Left renal cortex interstitium (tissue), 4 donors: ENCODE data around the gene OAF. TPM values are rescaled to one million over a fixed set of nuclear protein-coding genes. Genes with fewer than 3 reads are reported as not detected.

Experiments
- DNase-seq, 4 donors: peaks; one replicate each; pipeline ENCODE4 v3.0.0-alpha.2; 2013; ENCODE audit warnings: low read depth in 4 of 4, low spot score in 2 of 4, missing footprints in 1 of 4
- polyA plus RNA-seq, 4 donors: library from polyadenylated mRNA; unstranded; fragments of 120-200 nt; gene quantifications; one replicate each; pipeline ENCODE4 v1.2.1, GENCODE V29; 2013; ENCODE audit not compliant: insufficient read length in 4 of 4

OAF gene
- polyA plus RNA-seq, 4 donors, result 36.4 to 54.2 (median 44.7) TPM

DNA sequence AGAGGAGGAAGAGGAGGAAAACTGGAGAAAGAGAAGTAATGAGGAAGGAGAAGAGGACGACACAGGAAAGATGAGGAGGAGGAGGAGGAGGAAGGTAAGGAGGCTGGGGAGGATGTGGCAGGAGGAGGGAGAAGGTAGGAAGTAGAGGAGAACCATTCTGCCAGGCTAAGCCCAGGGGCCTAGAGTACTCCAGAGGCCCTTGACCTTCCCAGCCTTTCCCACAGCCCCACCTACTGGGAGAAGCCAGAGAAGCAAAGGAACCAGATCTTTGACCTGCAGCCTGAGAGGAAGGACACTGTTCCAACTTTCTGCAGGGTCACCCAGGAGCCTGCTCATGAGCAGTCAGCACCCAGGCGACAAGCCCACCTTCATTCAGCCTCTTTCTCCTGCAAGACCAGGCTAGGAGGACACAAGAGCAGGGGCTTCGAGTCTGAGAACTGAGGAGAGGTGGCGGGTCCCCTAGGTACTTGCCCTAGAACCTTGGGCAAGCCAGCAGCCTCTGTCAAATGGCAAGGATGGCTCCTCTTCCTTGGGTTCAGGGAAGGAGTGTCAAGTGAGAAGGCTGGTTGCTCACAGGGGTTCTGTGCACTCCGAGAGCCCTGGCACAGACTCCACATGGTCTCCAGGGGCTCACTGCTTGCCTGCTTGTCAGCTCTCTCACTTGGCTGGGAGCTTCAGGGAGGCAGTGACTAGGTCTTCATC is 27.9 kb upstream of the OAF start:
- DNase-seq, result no peak

DNA sequence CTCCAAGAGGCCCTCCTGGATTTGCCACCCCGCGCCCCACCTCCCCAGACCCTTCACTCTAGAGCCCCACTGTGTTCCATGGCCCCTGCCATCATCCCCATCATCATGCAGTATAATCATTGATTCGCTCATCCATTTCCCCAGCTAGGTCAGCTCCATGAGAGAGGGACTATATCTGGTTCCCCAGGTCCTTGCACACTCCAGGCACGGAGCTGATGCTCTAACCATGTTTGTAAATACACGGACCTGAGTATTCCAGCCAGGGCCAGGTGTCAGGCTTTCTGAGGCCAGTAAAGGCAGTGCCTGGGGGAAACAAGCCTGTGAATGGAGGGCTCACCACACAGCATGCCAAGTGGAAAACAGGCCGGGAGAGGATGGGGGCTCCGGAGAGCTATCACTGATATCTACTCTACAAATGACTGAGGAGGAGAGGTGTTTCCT is 27.1 kb upstream of the OAF start:
- no peak for DNase-seq

DNA sequence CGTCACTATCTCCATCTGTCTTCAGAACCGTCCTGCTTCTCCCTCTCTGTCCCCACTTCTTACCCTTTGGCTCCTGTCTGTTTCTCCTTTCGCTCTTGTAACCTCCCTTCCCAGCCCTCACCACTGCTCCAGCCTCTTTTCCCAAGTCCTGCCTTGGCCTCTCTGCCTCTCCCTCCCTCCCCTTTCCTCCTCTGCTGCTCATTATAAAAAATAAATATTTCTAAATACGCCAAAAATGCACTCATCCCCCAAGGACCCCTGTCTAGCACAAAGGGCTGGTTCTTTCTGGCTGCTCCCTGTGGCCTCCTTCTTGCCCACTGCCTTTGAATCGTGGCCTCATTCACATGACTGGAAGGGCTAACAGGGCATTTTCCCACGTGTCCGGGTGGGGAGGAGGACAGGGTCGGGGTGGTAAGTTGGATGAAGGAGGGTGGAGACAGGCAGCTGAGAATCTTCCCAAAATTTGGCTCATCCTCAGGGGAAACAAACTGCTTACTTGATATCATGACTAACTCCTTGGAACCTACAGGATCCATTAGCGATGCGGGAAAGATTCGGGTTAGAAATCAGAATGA is 26.4 kb upstream of the OAF start:
- DNase-seq, result no peak

DNA sequence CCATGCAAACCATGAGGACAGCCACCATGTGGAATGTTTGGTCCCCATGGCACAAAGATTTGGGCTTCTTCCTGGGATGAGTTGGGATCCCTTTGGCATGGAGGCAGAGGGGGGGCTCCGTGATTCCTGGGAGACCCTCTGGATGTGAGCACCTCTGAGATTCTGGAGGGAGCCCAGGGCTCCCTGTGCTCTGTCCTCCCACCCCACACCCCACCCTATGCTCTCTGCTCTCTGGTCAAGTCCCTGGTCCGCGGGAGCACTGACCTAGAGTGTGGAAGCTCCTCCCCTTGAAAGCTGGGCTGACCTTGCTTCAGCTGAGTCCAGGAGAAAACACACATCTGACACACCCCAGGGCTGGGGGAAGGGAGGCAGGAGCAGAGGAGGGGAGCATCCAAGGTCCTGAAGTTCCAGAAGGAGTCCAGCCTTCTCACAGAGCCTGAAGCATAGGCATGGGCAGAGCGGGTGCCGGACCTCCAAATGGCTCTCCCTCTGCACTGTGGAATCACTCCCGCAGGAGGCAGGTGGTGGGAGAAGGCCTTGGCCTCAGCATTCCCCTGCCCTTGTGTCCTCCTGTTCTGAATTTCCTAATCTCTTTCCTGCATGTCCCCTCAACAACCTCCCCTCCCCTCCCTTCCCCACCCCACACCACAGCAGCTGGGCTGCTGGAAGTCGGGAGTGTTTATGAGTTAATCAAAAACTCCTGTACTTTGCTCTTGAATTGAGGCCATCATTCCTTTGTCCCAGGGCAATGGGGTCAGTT is 25.7 kb upstream of the OAF start:
- DNase-seq, result no peak

DNA sequence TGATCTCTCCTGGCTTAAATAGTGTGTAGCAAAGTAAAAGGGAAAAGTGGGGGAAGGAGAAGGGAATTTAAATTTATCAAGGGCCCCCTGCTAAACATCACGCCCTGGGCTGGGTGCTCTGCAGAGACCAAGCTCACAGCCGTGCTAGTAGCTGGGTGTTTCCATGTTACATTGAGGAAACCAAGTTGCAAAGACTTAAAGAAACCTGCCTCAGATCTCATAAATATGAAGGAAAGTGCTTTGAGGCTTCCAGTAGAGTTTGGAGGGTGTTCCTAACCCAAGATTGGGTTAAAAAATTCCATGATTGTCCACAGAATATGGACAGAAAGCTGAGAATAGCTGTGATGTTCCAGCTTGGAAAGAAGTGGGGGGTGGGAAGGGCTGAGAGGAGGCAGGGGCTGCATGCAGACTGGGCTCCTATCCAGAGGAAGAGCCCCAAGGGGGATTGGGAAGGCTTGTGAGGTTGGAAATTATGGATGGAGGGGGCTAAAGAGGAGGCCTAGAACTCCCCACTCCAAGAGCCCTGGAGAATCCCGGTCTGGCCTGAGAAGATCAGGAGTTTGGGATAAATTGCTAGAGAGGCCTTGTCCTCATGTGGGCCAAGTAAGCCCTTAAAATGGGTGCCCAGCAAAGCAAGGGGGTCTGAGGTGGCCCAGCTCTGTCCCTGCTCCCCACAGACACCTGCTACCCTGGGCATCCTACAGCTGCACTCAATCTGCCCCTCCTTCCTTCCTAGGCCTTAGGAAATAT is 25.0 kb upstream of the OAF start:
- no peak for DNase-seq

DNA sequence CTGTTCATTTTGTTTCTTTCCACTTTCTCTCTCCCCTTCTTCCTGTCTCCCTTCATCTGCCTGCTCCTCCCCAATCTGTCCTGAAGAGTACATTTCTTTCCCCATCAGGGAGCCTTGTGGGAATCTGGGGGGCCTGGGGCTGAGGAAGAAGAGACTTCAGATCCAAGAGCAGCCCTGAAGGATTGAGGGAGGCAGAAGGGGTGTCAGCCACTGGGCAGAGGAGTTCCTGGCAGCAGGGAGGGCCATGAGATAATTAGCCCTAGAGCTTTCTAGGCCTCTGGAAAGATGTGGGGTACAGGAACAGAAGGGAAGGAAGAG is 24.4 kb upstream of the OAF start:
- DNase-seq, result no peak

DNA sequence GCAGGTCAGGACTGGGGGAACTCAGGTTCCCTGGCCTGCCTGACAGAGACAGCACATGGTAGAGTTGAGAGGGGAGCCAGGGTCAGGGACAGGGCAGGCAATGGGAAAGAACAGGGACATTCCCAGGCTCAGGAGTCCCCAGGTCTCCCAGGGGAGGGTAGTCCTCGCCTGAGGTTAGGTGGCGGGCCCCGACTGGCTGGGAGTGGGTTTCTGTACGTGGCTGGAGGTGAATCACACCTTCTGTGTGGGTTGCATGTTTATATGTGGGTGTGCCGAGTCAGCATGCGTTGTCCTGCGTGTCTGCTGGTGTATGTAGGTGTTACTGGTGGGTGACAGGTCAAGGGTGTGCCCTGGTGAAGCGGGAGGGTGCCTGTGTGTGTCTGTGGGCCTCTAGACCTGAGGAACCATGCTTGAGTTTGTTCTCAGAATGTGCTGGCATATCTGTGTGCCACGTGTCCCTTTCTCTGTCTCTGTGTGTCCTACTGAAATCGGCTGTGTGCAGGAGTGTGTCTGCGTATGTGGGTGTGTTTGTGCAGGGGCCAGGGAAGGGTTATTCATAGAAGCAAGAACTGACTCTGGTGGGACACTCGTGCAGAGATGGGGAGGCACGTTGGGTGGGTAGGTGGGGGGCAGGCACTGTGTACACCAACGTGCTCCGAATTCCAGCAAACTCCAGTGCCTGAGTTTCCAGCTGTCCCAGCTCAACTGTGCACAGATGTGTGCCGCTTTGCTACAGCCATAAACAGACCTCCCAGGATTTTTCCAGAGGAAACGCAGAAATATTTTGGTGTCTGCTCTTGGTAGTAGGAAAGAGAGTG is 23.8 kb upstream of the OAF start:
- no peak for DNase-seq

DNA sequence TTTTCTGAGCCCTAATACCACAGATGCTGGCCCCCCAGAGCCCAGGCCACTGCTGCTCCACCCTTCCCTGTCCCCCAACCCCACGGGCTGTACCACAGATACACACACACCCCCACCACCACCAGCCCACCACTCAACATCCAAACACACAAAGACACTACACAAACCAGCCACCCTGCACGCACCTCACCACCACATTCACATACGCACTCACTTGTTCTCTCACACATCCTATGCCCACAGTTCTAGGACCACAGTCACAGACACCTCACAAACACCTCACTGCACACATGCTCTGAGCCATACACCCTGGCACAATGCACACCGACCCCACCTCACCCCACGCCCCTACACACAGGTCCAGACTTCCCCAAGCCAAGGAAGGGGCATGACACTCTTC is 22.5 kb upstream of the OAF start:
- DNase-seq, result no peak

DNA sequence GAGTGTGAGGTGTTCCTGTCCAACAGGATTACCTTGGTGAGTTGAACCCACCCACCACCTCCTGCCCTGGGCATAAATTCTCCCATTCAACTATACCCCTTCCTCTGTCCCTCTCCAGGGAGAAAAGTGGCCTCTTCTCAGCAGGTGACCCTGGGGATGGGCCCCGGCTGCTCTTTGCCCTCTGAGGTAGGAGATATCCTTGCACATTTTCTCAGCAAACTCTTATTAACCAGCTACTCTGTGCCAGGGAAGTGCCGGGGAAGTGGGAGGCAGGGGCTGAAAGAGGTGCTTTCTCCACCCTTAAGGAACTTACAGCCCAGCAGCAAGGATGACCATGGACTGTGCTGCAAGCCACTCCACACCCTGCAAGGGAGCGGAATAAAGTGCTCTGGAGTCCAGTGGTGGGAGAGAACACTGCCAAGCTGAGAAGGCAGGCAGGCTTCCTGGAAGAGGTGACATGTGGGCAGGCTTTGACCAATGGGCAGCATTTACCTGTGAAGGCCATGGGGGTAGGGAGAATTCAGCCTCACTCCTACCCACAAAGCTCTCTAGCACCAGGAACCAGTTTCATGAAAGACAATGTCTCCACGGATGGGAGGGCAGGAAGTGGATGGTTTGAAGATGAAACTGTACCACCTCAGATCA is 21.9 kb upstream of the OAF start:
- DNase-seq, result no peak

DNA sequence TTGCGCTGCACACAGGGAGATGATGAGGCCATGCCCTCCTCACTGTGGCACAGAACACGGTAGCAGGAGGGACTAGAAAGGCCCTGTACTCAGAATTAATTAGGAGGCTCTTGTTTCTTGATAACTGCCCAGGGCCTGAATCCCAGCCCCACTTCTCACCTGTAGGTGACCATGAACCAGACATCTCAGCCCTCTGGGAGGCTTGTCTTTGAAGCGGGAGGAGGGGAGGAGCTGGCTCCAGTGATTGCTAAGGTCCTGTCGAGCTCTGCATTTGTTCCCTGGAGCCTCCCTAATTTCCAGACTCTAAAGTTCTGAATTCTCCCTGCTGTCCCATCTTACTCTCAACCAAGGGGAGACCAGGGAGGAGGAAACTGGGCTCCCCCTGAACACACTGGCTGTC is 19.8 kb upstream of the OAF start:
- DNase-seq, result no peak

DNA sequence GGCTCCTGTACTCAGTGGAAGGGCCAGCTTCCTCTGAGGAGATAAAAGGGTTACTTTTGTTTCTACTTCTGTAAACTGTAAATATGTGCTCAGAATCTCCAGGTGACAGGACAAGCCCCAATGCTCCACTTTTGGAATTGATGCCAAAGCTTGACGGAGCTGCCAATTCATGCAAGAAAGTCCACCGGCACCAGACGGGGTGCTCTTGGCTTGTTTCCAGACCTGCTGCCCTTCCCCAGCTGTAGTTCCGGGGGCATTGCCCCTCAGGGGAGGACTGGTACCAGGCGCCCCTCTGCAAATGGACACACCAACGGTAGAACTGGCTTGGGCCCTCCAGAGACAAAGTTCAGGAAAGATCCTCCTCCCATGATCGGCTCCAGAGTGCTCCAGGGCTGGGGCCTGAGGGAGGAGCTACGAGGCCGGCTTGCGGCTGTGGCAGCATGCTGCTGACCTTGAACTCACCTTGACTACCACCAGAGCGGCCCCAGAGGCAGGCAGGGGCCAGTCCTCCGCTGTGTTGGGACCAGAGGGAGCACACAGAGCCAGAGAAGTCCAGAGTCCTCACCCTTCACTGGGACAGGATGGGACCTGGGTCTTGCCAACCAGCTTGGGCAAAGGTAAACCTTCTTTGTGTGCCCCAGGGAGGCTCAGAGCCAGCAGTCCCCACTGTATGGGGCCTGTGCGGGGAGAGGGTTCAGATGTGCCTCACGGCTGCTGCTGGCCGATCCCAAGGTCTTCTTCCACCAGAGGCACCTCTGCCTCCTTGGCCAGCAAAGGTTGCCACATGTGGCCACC is 17.8 kb upstream of the OAF start:
- DNase-seq, result no peak

DNA sequence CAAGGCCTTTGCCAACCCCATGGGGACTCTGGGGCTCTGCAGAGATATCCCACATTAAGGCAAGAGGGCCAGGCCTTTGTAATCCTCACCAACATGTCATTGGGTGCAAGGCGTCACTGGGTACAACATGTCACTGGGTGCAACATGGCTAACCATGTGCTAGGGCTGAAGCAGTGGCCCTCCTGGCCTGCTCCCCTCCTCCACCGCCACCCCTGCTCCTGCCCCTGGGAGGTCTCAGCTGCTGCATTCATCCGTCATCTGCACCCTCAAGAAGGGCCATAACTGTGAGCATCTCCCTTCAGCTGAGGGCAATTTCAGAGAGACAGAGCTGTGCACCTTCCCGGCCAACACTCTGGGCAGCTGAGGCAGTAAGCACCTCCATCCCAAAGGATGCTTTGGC is 16.7 kb upstream of the OAF start:
- no peak for DNase-seq

DNA sequence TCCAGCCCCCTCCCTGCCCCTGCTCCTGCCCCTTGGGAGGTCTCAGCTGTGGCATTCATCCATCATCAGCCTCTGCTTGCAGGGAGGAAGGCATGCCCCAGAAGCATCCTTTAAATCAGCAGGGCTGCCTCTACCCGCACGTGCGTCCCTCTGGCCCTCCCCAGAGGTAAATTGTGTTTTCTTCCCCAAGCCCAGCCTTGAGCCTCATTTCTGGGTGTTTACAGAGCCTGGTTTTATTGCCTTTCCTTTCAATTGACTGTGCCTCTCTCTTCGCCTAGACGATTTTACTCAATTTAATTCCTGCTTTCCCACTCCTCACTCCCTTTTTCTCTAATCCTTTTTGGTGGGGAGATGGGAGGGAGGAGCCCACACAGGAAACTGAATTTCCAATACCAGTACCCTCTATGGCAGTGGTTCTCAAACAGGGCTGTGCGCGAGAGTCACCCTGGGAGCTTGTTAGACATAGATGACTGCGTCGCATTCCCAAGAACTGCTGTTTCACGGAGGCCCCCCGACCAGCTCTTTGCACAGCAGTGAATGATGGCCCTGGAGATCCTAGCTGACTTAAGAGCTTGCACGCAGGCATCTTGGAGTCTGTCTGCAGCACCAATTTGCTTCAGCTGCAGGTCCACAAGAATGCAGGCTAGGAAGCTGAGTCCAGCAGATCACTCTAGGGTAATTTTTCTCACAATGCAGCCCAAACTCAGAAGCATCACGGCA is 15.1 kb upstream of the OAF start:
- no peak for DNase-seq

DNA sequence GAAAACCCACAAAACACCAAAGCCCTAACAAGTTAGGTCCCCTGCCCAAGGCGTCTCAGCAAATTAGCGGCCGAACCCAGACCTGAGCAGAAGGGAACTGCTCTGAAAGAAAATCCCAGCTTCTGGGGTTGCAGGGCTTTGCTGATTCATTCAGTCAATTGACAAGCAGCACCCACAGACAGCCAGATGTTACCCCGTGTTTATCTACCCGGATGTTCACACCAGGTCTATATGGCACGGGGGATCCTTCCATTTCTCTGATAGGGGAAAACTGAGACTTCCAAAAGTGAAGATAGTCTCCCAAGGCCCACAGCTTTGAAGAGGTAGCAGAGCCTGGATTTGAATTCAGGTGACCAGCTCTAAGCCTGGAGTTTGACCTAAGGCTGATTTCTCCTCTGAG is 14.0 kb upstream of the OAF start:
- no peak for DNase-seq

DNA sequence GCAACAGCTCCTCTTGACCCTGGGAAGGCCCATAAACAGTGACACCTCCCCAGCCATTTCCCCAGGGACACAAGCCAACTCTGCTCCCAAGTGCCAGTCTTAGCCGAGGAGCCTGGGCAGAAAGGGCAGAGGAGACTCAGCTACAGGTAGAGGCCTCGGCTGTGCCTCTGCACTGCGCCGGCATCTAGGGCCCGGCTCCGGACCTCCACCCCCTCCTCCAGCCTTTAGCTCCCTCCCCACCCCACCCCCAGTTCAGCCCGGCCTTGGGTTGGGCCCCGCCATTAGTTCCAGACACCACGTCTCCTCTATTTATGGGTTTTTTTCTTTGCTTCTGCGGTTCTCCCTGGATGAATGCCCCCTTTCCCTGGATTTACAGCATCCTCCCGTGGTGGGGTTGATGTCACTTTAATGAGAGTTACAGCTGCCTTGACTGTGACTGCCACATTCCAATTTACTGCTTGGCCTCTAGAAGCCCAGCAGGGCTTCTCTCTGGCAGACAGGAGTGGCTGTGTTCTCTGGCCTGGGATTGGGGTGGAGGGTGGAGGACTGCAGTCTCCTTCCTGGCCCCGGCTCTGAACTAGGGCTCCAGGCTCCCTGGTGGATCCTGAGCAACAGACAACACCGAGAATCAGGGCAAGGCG is 13.5 kb upstream of the OAF start:
- peak in 3 of 4 donors; percentile 75 to 84 (median 84) for DNase-seq

DNA sequence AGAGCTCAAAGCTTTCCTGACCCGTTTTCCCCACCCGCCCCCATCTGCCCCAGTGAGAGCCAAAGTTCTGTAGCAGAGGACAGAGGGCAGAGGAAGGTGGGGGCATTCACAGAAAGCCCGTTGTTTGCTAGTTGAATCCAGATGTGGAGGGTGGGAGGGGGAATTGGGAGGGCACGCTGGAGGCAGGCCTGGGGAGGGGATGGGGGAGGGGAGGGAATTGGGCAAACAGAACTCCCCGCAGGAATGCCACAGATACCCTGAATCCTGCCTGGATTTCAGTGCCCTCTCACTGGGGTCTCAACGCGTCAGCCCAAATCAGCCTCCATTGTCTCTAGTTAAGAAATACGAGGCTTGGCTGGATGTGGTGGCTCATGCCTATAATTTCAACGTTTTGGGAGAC is 12.9 kb upstream of the OAF start:
- no peak for DNase-seq

DNA sequence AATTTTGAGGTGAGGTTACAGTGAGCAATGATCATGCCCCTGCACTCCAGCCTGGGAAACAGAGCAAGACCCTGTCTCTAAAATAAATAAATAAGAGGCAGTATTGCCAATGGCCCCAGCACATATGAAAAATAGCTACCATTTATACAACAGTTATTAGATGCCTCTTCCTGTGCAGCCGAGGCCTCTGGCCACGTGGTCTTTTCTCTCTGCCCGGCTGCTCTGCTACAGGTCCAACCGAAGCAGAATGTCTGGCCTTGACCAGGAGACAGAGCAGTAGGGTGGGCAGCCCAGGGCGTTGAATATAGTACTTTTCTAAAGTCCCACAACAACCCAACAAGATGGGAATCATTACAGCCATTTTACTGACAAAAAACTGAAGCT is 12.4 kb upstream of the OAF start:
- DNase-seq, result no peak

DNA sequence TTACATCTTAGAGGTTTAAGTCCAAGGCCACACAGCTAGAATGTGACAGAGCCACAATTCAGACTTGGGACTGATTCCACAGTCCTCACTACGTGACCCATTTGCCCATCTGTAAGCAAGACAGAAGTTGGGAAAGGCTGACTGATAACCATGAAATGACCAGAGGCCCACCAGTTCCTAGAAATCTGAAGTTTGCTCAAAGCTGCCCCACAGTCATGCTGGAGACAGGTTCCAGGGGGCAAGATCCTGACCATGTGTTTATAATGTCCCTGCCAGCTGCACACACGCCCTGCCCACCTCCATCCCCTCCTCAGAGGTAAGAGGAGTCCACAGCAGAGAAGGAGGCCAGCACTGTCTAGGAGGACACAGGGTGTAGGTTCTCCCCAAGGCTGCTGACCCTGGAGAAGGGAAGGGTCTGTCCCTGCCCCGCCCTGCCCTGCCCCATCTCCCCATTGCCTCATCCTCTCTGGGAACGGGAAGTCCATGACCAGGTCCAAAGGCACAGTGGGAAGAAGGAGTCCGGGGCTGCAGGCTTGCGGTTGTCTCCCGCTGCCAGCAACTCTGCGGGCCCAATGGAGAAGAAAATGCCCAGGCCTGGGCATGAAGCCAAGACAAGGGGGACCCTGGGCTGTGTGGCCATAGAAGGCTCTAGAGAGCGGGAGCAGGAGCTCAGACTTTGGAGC is 11.9 kb upstream of the OAF start:
- no peak for DNase-seq
